ENCODE results near the gene YY2.
"Not testable (repeated sequence)": the region's sequence is repeated elsewhere in the genome, so short reads cannot be mapped to it uniquely, and the experiment has no call there.

The YY2 gene

DNA sequence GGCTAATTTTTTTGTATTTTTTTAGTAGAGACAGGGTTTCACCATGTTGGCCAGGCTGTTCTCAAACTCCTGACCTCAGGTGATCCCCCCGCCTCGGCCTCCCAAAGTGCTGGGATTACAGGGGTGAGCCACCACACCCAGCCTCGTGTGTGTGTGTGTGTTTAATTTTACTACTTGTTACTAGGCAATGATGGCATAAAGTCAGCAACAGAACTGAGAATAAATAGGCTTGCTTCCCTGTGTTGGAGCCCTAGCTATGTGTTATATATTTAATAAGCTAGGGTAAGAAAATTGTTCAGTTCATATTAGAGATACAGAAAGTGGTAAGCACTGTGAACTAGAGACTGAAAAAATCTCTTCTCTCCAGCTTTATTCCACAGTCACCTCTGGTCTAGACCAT lies 18.4 kb downstream of the YY2 start:
- DNase-seq (ENCODE audit: low read depth in 2 of 2): not testable (repeated sequence)

- no peak for DNase-seq (ENCODE audit: low read depth in 2 of 2)
These were observed 19.2 kb downstream of the YY2 start for GRCh38 chrX:21875013-21875412.

GRCh38 chrX:21881881-21882574 lies 26.2 kb downstream of the YY2 start:
- DNase-seq (ENCODE audit: low read depth in 2 of 2): no peak

DNA sequence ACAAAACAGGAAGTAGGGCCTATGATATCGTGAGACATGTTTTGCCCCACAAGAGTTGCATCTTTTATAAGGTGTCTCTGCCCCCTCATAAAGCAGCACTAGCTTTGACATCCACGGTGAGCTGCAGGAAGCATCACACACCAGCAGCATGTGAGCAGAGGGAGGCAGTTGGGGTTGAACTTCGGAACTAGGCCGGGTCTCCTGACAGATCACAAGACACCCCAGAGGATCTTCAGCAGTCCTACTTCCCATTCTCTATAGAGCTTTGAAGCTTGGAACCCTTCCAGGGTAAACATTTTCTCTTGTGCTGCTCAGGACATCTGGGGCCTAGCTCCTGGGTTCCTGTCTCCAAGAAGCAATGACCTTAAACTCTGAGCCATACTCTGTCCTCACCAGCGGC lies 27.5 kb downstream of the YY2 start:
- DNase-seq (ENCODE audit: low read depth in 2 of 2): no peak

DNA sequence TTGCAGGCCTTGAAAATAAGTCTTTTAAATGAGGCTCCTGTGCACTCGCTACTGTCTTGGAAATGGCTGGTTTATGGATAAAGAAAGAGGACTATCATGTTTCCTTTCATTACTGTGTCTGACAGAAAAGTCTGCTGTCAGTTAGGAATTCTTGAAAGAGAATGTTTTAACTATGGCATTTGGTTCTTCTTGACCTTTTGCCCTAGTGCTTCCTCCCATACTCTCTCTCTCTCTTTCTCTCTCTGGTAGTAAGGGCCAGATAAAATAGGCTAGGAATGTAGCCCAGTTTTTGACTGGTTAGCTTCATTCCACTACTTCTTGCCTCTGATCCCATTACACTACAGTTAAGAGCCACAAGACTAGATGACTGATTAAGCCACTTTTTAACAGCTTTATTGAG lies 29.8 kb downstream of the YY2 start:
- no peak for DNase-seq (ENCODE audit: low read depth in 2 of 2)

GRCh38 chrX:21905313-21905712 lies 49.5 kb downstream of the YY2 start:
- no peak for DNase-seq (ENCODE audit: low read depth in 2 of 2)

- DNase-seq (ENCODE audit: low read depth in 2 of 2): no peak
These were observed 50.2 kb downstream of the YY2 start for GRCh38 chrX:21905953-21906352.

DNA sequence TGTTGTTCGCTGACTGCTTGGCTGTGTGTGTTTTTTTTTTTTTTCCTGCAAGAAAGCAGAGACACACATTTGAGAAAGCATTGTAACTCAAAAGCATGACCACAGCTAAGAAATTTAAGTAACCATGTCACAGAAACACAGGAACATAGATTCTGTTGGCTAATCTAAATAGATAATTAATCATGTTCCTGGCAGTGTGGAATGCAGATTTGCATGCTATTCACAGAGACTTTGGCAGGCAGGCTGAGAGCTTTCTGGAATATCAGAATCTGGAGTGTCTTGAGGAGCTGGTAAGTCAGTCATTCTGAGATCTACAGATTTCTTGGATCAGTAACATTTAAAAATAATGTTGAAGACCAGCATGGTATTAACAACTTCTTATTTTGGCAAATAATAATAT lies 51.5 kb downstream of the YY2 start:
- no peak for DNase-seq (ENCODE audit: low read depth in 2 of 2)

Measured in activated CD8-positive, alpha-beta memory T cell treated with anti-CD3 and anti-CD28 coated beads for 4 hours (primary cell).